ENCODE results near the gene RPTOR. TPM values are rescaled to one million over a fixed set of nuclear protein-coding genes. Genes with fewer than 3 reads are reported as not detected.
A peak's percentile ranks its signal among the peaks of the same experiment; 100 is the strongest.

RPTOR gene
- polyA plus RNA-seq, 1 of the 3 experiments (the other 2 are of a cell fraction) = 14.9 TPM

GRCh38 chr17:80824549-80825470 is 280.2 kb downstream of the RPTOR start:
- Histone ChIP-seq H2AFZ (ENCODE audit: low read depth) (no peak overlapping the region), H3K36me3 (replicated peaks in 1 of 2; ENCODE audit: control insufficient read depth in 1 of 2, insufficient read depth in 2 of 2, low read length in 1 of 2) (peaks cover 10 to 32% of the 10 kb centered on the region in 2 experiments), H3K27ac (ENCODE audit: low read depth in 2 of 2, low read length in 1 of 2) (no peak overlapping the region), H3K4me1 (ENCODE audit: control insufficient read depth in 1 of 2, insufficient read depth in 2 of 2, low read depth in 1 of 2, low read length in 1 of 2) (peaks cover 16 to 28% of the 10 kb centered on the region in 2 experiments; a peak in 3 of 4 replicates), H3K27me3 (ENCODE audit: insufficient read depth) (no peaks in the 10 kb centered on the region), H3K79me2 (ENCODE audit: insufficient read depth) (no peaks in the 10 kb centered on the region), H3K4me3 (ENCODE audit: low read depth in 2 of 2, low read length in 1 of 2) (no peak overlapping the region), H3K4me2 (no peak overlapping the region), H3K9ac (no peak overlapping the region), H3F3A (replicated peaks; ENCODE audit: insufficient read depth) (peaks cover 6% of the 10 kb centered on the region), H4K20me1 (ENCODE audit: insufficient read depth) (no peaks in the 10 kb centered on the region), H3K9me3 (no peaks in the 10 kb centered on the region), H3K9me2 (no peaks in the 10 kb centered on the region)
- whole genome bisulfite sequencing (ENCODE audit: low lambda C conversion rate) = 98% methylated on average over 33 of the region's 36 CpGs
- POLR2A ChIA-PET = no interaction called here
- no peak for DNase-seq
- TF ChIP-seq YY1 (IDR thresholded peaks at IDR 0.05; ENCODE audit: low read depth) (no peak), GABPA (IDR thresholded peaks at IDR 0.05; ENCODE audit: low read depth) (no peak), GATA2 (CRISPR knock-in tag; IDR thresholded peaks at IDR 0.05) (no peak)
- CTCF ChIA-PET = interaction anchor here (1.2 kb wide), 1 partner anchor 8 kb away, joined by 3 read pairs; no protein-coding TSS in a partner anchor

- no peaks in the 10 kb centered on the region for H3K9me2 ChIP-seq
- H2AFZ ChIP-seq (ENCODE audit: low read depth) = no peak overlapping the region
- no peaks in the 10 kb centered on the region for H3K27me3 ChIP-seq (ENCODE audit: insufficient read depth)
- H3K4me1 ChIP-seq (ENCODE audit: control insufficient read depth in 1 of 2, insufficient read depth in 2 of 2, low read depth in 1 of 2, low read length in 1 of 2) = peaks cover 16 to 19% of the 10 kb centered on the region in 2 experiments; a peak in 3 of 4 replicates
- no peaks in the 10 kb centered on the region for H3K9me3 ChIP-seq
- peak overlapping the region; percentile 46; the same call in 1 of the 2 replicates for H3K4me2 ChIP-seq
- H3K27ac ChIP-seq (ENCODE audit: low read depth in 2 of 2, low read length in 1 of 2) = no peak overlapping the region; a peak in 1 of 4 replicates
- no peak overlapping the region for H3K9ac ChIP-seq
- DNase-seq = no peak
- POLR2A ChIA-PET = interaction anchor here (1.3 kb wide), 1 partner anchor 34 kb away, joined by 4 read pairs; no protein-coding TSS in a partner anchor
- 90% methylated on average over 28 of the region's 28 CpGs for WGBS (ENCODE audit: low lambda C conversion rate)
- H3F3A ChIP-seq (replicated peaks; ENCODE audit: insufficient read depth) = peaks cover 6% of the 10 kb centered on the region
- H3K4me3 ChIP-seq (ENCODE audit: low read depth in 2 of 2, low read length in 1 of 2) = no peak overlapping the region
- CTCF ChIA-PET = interaction anchor here (1.1 to 2.1 kb wide), 4 partner anchors 17 to 250 kb away, joined by 3 to 8 read pairs (median 5); no protein-coding TSS in a partner anchor
- peaks cover 10 to 32% of the 10 kb centered on the region in 2 experiments for H3K36me3 ChIP-seq (replicated peaks in 1 of 2; ENCODE audit: control insufficient read depth in 1 of 2, insufficient read depth in 2 of 2, low read length in 1 of 2)
- H4K20me1 ChIP-seq (ENCODE audit: insufficient read depth) = no peaks in the 10 kb centered on the region
- H3K79me2 ChIP-seq (ENCODE audit: insufficient read depth) = no peaks in the 10 kb centered on the region
- TF ChIP-seq CHD2 (IDR thresholded peaks at IDR 0.05; ENCODE audit: low read length, partially characterized antibody) (no peak), NFIC (IDR thresholded peaks at IDR 0.05; ENCODE audit: borderline replicate concordance) (no peak), PBX3 (IDR thresholded peaks at IDR 0.05) (no peak), FOXJ3 (CRISPR knock-in tag; IDR thresholded peaks at IDR 0.05) (no peak), TAF1 (IDR thresholded peaks at IDR 0.05; ENCODE audit: borderline replicate concordance, low read depth, low read length) (no peak)
These were observed 281.1 kb downstream of the RPTOR start for GRCh38 chr17:80825471-80826345.
